Endodermal cell (in vitro differentiated cells): ENCODE measurements around the gene LCN9. TPM values are rescaled to one million over a fixed set of nuclear protein-coding genes. Genes with fewer than 3 reads are reported as not detected.
"Not testable (repeated sequence)": the region's sequence is repeated elsewhere in the genome, so short reads cannot be mapped to it uniquely, and the experiment has no call there.

Experiments used
- DNase-seq: peaks from one replicate; pipeline ENCODE4 v3.0.0-alpha.2; 2017
- H3K27ac ChIP-seq: 2 replicates; pipeline ENCODE4 v1.5.1; 2013; ENCODE audit warnings: mild to moderate bottlenecking, low read depth, low read length, moderate library complexity
- H3K27me3 ChIP-seq: 2 replicates; pipeline ENCODE4 v1.6.1; 2013; ENCODE audit warnings: mild to moderate bottlenecking, low read length, moderate library complexity; ENCODE audit not compliant: insufficient read depth, control insufficient read depth, poor library complexity, severe bottlenecking
- H3K36me3 ChIP-seq: 2 replicates; pipeline ENCODE4 v1.7.0; 2013; ENCODE audit warnings: mild to moderate bottlenecking, low read length, moderate library complexity; ENCODE audit not compliant: control insufficient read depth, insufficient read depth
- H3K4me1 ChIP-seq: one replicate; pipeline ENCODE4 v1.7.0; 2013; ENCODE audit warnings: low read length; ENCODE audit not compliant: control insufficient read depth, insufficient read depth
- H3K4me3 ChIP-seq: 2 replicates; pipeline ENCODE4 v1.5.1; 2013; ENCODE audit warnings: mild to moderate bottlenecking, low read length, moderate library complexity
- H3K9ac ChIP-seq: 2 replicates; pipeline ENCODE4 v1.6.1; 2013; ENCODE audit warnings: mild to moderate bottlenecking, low read length, moderate library complexity; ENCODE audit not compliant: poor library complexity, severe bottlenecking; ENCODE audit errors: extremely low read depth
- H3K9me3 ChIP-seq: 2 replicates; pipeline ENCODE4 v1.6.1; 2013; ENCODE audit warnings: mild to moderate bottlenecking, low read length, moderate library complexity; ENCODE audit not compliant: control insufficient read depth
- H3K27ac Mint-ChIP-seq: 2 replicates; pipeline ENCODE4 v1.8.0; 2020; ENCODE audit warnings: mixed read lengths
- H3K27me3 Mint-ChIP-seq: 2 replicates; pipeline ENCODE4 v1.8.0; 2021; ENCODE audit warnings: mild to moderate bottlenecking, mixed read lengths; ENCODE audit not compliant: insufficient read depth
- H3K36me3 Mint-ChIP-seq: 2 replicates; pipeline ENCODE4 v1.8.0; 2020; ENCODE audit warnings: low read depth, mixed read lengths
- H3K4me1 Mint-ChIP-seq: 2 replicates; pipeline ENCODE4 v1.8.0; 2020; ENCODE audit warnings: mixed read lengths
- H3K4me3 Mint-ChIP-seq: 2 replicates; pipeline ENCODE4 v1.8.0; 2020; ENCODE audit warnings: mild to moderate bottlenecking, moderate library complexity, mixed read lengths
- H3K9me3 Mint-ChIP-seq: 2 replicates; pipeline ENCODE4 v1.8.0; 2020; ENCODE audit warnings: mild to moderate bottlenecking, mixed read lengths
- CTCF ChIP-seq: fragments of 200-600 bp; sonication (generic); conservative IDR thresholded peaks from 2 replicates; pipeline ENCODE4 v1.5.0; 2021; ENCODE audit warnings: antibody characterized with exemption, mild to moderate bottlenecking
- WGBS, 2 experiments: methylation state at CpG; one replicate each; pipeline versions ENCODE4 v1.1.5 to v1.1.7; 2013; ENCODE audit warnings: missing lambda C conversion rate in 2 of 2, mixed read lengths in 1 of 2; ENCODE audit not compliant: insufficient coverage in 1 of 2, insufficient read length in 1 of 2; 5-methylcytosine and 5-hydroxymethylcytosine counted together
- total RNA-seq, 2 donors: library from RNA; stranded (reverse); fragmentation: NEBNext Ultra II Directional in 1 of 2; extraction: Animal tissue kit (Norgen Biotek cat#: 25700) in 1 of 2; gene quantifications; 2 replicates in 1 of 2; 3 replicates in 1 of 2; pipeline ENCODE4 v1.2.1, GENCODE V29; 2021

Gene LCN9
- total RNA-seq, 2 donors from 2014 or later, result 0.46 to 10.7 TPM

- Mint-ChIP-seq H3K4me3 (no peak overlapping the region), H3K4me1 (no peaks in the 10 kb centered on the region), H3K9me3 (peaks cover 15% of the 10 kb centered on the region), H3K27ac (no peak overlapping the region), H3K36me3 (no peaks in the 10 kb centered on the region), H3K27me3 (peaks cover 3% of the 10 kb centered on the region)
- DNase-seq, result no peak
- Histone ChIP-seq H3K36me3 (no peaks in the 10 kb centered on the region), H3K4me3 (no peak overlapping the region), H3K9ac (no peak overlapping the region), H3K27me3 (no peaks in the 10 kb centered on the region), H3K4me1 (no peaks in the 10 kb centered on the region), H3K9me3 (peaks cover 9% of the 10 kb centered on the region), H3K27ac (no peak overlapping the region)
- no peak for TF ChIP-seq CTCF
- WGBS, 2 experiments, result 93 to 94% methylated on average over 8 to 14 of the region's 14 CpGs
Measured at GRCh38 chr9:135624282-135624681, 38.8 kb upstream of the LCN9 start.

GRCh38 chr9:135632841-135633240 is 30.3 kb upstream of the LCN9 start:
- DNase-seq, result no peak
- H3K27ac Mint-ChIP-seq, result no peak overlapping the region
- Histone ChIP-seq H3K9ac (no peak overlapping the region), H3K4me3 (no peak overlapping the region), H3K4me1 (no peaks in the 10 kb centered on the region), H3K27ac (no peak overlapping the region), H3K36me3 (no peaks in the 10 kb centered on the region), H3K27me3 (no peaks in the 10 kb centered on the region), H3K9me3 (peaks cover 8% of the 10 kb centered on the region)
- H3K4me3 Mint-ChIP-seq, result no peak overlapping the region
- TF ChIP-seq CTCF, result no peak
- H3K36me3 Mint-ChIP-seq, result no peaks in the 10 kb centered on the region
- no peaks in the 10 kb centered on the region for H3K4me1 Mint-ChIP-seq
- 92 to 93% methylated on average over 2 to 9 of the region's 10 CpGs for WGBS, 2 experiments
- peaks cover 48% of the 10 kb centered on the region for H3K9me3 Mint-ChIP-seq
- H3K27me3 Mint-ChIP-seq, result no peaks in the 10 kb centered on the region

- H3K36me3 ChIP-seq, H3K27me3 ChIP-seq, H3K27ac Mint-ChIP-seq, H3K27ac ChIP-seq, H3K4me3 Mint-ChIP-seq, H3K4me1 ChIP-seq, H3K9me3 ChIP-seq, H3K27me3 Mint-ChIP-seq, H3K36me3 Mint-ChIP-seq, H3K4me3 ChIP-seq, H3K4me1 Mint-ChIP-seq, H3K9ac ChIP-seq, DNase-seq: not testable (repeated sequence)
- H3K9me3 Mint-ChIP-seq, result peaks cover 65% of the 10 kb centered on the region
- 93 to 96% methylated on average over 4 to 7 of the region's 7 CpGs for WGBS, 2 experiments
Measured at GRCh38 chr9:135636930-135637530, 26.1 kb upstream of the LCN9 start.

GRCh38 chr9:135639196-135639595 is 23.9 kb upstream of the LCN9 start, which contains the start of gene GLT6D1:
Gene GLT6D1, minus strand, starts transcription at chr9:135639540. Its CDS starts 353 bp downstream, at chr9:135639187.
- no peak for DNase-seq
- no peak for TF ChIP-seq CTCF
- H3K36me3 ChIP-seq, result no peaks in the 10 kb centered on the region
- H3K27me3 ChIP-seq, result no peaks in the 10 kb centered on the region
- Mint-ChIP-seq H3K27me3 (no peaks in the 10 kb centered on the region), H3K4me1 (no peaks in the 10 kb centered on the region), H3K9me3 (peaks cover 81% of the 10 kb centered on the region), H3K27ac (no peak within 1 kb of the TSS), H3K4me3 (no peak within 1 kb of the TSS), H3K36me3 (no peaks in the 10 kb centered on the region)
- H3K4me1 ChIP-seq, result no peaks in the 10 kb centered on the region
- no peak within 1 kb of the TSS for H3K27ac ChIP-seq
- WGBS, 2 experiments, result 90 to 95% methylated on average over 8 to 9 of the region's 9 CpGs
- no peak within 1 kb of the TSS for H3K4me3 ChIP-seq
- H3K9me3 ChIP-seq, result peaks cover 8% of the 10 kb centered on the region
- no peak within 1 kb of the TSS for H3K9ac ChIP-seq
